ENCODE data around the gene GPRC5B. TPM values are rescaled to one million over a fixed set of nuclear protein-coding genes. Genes with fewer than 3 reads are reported as not detected.

GPRC5B gene
- total RNA-seq, 3 donors from 2014 or later = 16.3 to 26.6 (median 20.3) TPM

GRCh38 chr16:19878757-19879156 is 5.9 kb downstream of the GPRC5B start:
- Histone ChIP-seq H3K4me1 (peaks cover 0 to 4% of the 10 kb centered on the region in 2 donors), H3K27me3 (no peaks in the 10 kb centered on the region), H3K36me3 (no peaks in the 10 kb centered on the region), H3K9me3 (no peaks in the 10 kb centered on the region), H3K4me3 (no peak overlapping the region), H3K27ac (peak overlapping the region; percentile 46 to 70)
- no peak for DNase-seq (ENCODE audit: low spot score in 2 of 2)
- TF ChIP-seq POLR2A (IDR thresholded peaks at IDR 0.05) (no peak), CTCF (IDR thresholded peaks at IDR 0.05) (no peak), POLR2AphosphoS5 (IDR thresholded peaks at IDR 0.05) (no peak)
- intact Hi-C loops (cut with DNase I; ENCODE audit: low total_unique reads) = no loop called here

GRCh38 chr16:19876501-19877059 is 8.1 kb downstream of the GPRC5B start:
- Histone ChIP-seq H3K4me1 (peaks cover 0 to 4% of the 10 kb centered on the region in 2 donors), H3K36me3 (no peaks in the 10 kb centered on the region), H3K4me3 (no peak overlapping the region), H3K9me3 (no peaks in the 10 kb centered on the region), H3K27me3 (no peaks in the 10 kb centered on the region), H3K27ac (peak overlapping the region; percentile 46 to 65)
- TF ChIP-seq POLR2A (IDR thresholded peaks at IDR 0.05) = no peak
- no peak for TF ChIP-seq POLR2AphosphoS5 (IDR thresholded peaks at IDR 0.05)
- no peak for DNase-seq (ENCODE audit: low spot score in 2 of 2)
- intact Hi-C loops (cut with DNase I; ENCODE audit: low total_unique reads) = no loop called here

GRCh38 chr16:19875900-19876299 is 8.7 kb downstream of the GPRC5B start:
- no peak overlapping the region for H3K4me3 ChIP-seq
- no peaks in the 10 kb centered on the region for H3K36me3 ChIP-seq
- peak overlapping the region; percentile 46 to 65 for H3K27ac ChIP-seq
- H3K27me3 ChIP-seq = no peaks in the 10 kb centered on the region
- intact Hi-C loops (cut with DNase I; ENCODE audit: low total_unique reads) = no loop called here
- H3K9me3 ChIP-seq = no peaks in the 10 kb centered on the region
- H3K4me1 ChIP-seq = peaks cover 0 to 4% of the 10 kb centered on the region in 2 donors
- TF ChIP-seq POLR2AphosphoS5 (IDR thresholded peaks at IDR 0.05) = no peak
- no peak for TF ChIP-seq CTCF (IDR thresholded peaks at IDR 0.05)
- no peak for TF ChIP-seq POLR2A (IDR thresholded peaks at IDR 0.05)
- DNase-seq (ENCODE audit: low spot score in 2 of 2) = no peak

GRCh38 chr16:19874851-19875546 is 9.6 kb downstream of the GPRC5B start:
- TF ChIP-seq CTCF (IDR thresholded peaks at IDR 0.05) (no peak), POLR2AphosphoS5 (IDR thresholded peaks at IDR 0.05) (no peak), POLR2A (IDR thresholded peaks at IDR 0.05) (no peak)
- no peaks in the 10 kb centered on the region for H3K9me3 ChIP-seq
- no peaks in the 10 kb centered on the region for H3K36me3 ChIP-seq
- peak overlapping the region; percentile 30 to 40 for H3K27ac ChIP-seq
- no peak overlapping the region for H3K4me3 ChIP-seq
- DNase-seq (ENCODE audit: low spot score in 2 of 2) = no peak
- H3K27me3 ChIP-seq = no peaks in the 10 kb centered on the region
- peaks cover 0 to 4% of the 10 kb centered on the region in 2 donors for H3K4me1 ChIP-seq
- intact Hi-C loops (cut with DNase I; ENCODE audit: low total_unique reads) = no loop called here

GRCh38 chr16:19874026-19874425 is 10.6 kb downstream of the GPRC5B start:
- H3K4me3 ChIP-seq = no peak overlapping the region
- no peaks in the 10 kb centered on the region for H3K9me3 ChIP-seq
- intact Hi-C loops (cut with DNase I; ENCODE audit: low total_unique reads) = no loop called here
- no peaks in the 10 kb centered on the region for H3K27me3 ChIP-seq
- H3K36me3 ChIP-seq = no peaks in the 10 kb centered on the region
- no peak for TF ChIP-seq CTCF (IDR thresholded peaks at IDR 0.05)
- TF ChIP-seq POLR2A (IDR thresholded peaks at IDR 0.05) = no peak
- TF ChIP-seq POLR2AphosphoS5 (IDR thresholded peaks at IDR 0.05) = no peak
- peak overlapping the region in 1 of 2 donors; percentile 15 for H3K27ac ChIP-seq
- DNase-seq (ENCODE audit: low spot score in 2 of 2) = no peak
- H3K4me1 ChIP-seq = peaks cover 0 to 4% of the 10 kb centered on the region in 2 donors
